ENCODE data around the gene SORL1. TPM values are rescaled to one million over a fixed set of nuclear protein-coding genes. Genes with fewer than 3 reads are reported as not detected.

SORL1 gene
- total RNA-seq, 1 donor from 2014 or later = 134 TPM

DNA sequence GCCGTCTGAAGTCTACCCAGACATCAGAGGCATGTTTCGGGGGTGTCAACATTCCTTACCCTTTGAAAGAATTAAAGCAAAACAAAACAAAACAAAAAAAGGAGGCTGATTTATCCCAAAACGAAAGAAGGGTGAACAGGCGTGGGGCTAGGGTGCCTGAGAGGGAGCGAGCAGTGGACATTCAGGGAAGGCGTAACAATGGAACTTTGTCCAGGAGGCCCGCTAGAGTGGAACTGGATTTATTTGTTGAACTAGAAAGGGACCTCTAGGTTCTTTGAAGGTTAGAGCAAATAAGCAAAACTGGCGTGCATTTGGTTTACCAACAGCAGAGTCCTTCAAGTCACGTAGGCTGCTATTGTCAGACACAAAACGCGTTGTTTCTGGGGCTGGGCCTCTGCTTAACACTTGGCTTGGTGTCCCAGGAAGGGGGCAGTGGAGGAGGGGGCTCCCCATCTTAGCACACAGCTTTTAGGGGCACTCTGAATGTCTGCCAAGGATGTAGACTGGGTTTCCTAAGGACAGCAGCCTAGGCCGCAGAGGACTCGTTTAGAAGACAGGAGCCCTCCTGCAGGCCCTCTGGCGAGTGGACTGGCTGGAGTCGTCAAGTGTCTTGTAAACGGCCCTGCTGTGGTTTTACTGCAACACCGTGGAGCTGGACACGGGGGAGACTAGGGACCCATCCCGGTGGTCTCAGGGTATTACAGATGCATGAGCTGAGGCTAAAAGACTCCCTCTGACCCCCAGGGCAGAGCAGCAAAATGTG is 204.4 kb downstream of the SORL1 start:
- DNase-seq (ENCODE audit: low spot score) = no peak

GRCh38 chr11:121657146-121657545 is 205.0 kb downstream of the SORL1 start:
- DNase-seq (ENCODE audit: low spot score) = no peak

DNA sequence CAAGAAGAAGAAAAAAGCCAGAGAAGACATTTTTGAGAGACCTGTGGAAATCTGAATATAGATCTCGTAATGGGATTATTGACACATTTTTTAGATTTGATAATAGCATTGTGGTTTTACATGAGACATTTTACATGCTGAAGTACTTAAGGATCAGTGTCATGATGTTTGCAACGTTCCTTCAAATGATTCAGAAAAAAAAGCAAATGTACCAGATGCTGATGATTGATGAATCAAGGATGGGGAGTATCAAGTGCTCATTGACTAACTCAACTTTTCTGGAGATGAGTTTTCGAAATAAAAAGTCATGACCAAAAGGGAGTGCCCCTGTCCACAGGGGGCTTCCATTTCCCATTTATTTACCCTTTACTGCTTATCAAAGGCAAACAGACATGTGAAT is 207.7 kb downstream of the SORL1 start:
- DNase-seq (ENCODE audit: low spot score) = no peak

GRCh38 chr11:121661880-121662486 is 209.9 kb downstream of the SORL1 start:
- DNase-seq (ENCODE audit: low spot score) = no peak

DNA sequence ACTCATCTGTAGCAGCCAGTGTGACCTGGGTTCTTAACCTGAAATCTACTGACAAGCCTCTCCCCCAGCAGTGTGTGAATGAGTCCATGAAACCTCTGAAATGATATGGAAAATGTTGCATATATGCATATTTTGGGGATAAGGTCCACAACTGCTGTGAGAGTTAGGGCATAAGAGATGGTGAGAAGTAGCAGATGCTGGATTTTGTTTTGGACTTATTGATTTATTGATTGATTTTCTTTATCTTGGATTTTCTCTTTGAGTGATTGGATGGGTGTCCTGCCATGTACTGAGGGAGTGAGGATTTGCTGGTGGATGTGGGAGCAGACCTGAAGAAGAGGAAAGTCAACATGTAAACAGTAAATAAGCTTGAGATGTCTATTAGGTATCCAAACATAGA is 212.0 kb downstream of the SORL1 start:
- no peak for DNase-seq (ENCODE audit: low spot score)

- no peak for DNase-seq (ENCODE audit: low spot score)
Observed at GRCh38 chr11:121665206-121665838, 213.2 kb downstream of the SORL1 start.

GRCh38 chr11:121667836-121668235 is 215.7 kb downstream of the SORL1 start:
- no peak for DNase-seq (ENCODE audit: low spot score)

DNA sequence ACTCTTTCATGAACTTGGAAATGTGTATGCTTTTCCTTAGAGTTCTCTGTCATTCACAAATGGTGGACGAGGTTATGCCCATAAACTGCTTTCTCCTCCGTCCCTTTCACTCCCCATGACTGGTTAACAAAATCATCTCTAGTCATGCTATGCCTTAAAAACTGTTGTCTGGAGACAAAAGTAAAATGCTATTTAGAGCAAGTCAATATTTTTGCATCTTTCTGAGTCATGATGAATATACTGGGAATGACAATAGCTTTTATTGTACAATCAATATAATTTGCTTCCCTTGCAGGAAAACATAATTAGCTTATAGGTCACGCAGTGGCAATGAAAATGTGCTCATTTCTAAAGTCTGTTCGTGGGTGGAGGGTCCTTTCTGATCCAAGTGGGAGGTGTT is 217.3 kb downstream of the SORL1 start:
- DNase-seq (ENCODE audit: low spot score) = no peak

DNA sequence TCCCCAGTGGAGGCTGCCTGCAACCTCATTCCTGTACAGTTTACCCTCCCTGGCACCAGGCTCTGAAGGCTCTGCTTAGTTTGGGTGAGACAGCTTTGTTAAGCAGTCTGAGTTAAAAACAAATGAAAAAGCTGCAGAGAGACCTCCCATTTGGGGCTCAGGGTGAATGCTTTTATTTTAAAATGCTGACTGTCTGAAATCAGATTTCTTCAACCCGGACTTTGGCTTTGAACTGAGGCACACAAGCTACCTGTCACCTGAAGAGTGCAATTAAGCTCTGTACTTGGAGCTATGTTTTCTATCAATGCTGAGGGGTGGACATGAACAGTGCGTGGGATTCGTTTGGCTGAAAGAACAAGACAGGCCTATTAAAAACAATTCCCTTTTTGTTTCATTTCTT is 218.2 kb downstream of the SORL1 start:
- no peak for DNase-seq (ENCODE audit: low spot score)

- no peak for DNase-seq (ENCODE audit: low spot score)
Observed at GRCh38 chr11:121670805-121671282, 218.7 kb downstream of the SORL1 start.

GRCh38 chr11:121671283-121672168 is 219.4 kb downstream of the SORL1 start:
- no peak for DNase-seq (ENCODE audit: low spot score)

DNA sequence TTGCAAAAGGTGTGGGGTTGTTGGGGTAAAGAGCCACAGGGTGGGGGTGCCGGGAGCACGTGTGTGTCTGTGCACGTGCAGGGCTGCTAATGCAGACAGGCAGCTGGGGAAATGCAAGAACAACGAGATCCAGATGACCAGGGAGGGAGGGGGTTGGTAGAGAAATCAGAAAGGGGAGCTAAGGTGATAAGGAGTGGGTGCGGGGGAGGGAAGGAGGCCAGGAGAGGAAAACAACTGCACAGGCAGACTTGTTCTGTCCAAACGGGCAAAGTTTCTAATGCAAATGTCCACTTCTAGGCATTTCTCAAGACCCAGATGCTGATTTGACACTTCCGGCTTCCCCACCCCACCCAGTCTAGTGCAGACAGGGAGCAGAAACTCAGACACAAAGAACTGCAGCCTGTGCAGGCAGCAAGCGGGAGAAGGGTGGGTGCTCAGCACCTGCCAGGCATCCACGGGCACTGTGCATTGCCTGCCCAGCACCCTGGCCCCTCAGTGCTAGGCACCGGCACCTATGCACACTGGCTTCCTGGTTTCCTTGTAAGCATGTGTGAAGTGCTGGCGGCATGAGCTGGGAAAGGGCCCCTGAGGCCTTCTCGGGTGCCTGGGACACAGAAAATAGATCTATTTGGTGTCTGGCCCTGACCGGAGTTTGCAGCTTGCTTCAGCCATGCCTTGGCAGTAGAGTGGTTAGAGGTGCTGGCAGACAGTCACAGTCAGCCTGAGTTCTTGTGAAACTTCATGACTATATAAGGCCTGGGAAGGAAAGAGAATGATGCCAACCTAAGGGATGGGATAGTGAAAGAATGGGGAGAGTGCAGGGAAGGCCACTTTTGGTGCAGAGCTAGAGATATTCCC is 220.7 kb downstream of the SORL1 start:
- DNase-seq (ENCODE audit: low spot score) = no peak

GRCh38 chr11:121681550-121682268 is 229.6 kb downstream of the SORL1 start:
- DNase-seq (ENCODE audit: low spot score) = no peak

Other genes starting within 250 kb of the SORL1 start
- gene SC5D, start 159.5 kb upstream of the SORL1 start, total RNA-seq = 68.2 TPM